Measurements from ENCODE around the gene NRG3.
A peak's percentile ranks its signal among the peaks of the same experiment; 100 is the strongest.

Gene NRG3

GRCh38 chr10:82420001-82420400 lies 545.0 kb downstream of the NRG3 start (continued):
- TF ChIP-seq SALL2 (tag by site-specific recombination; IDR thresholded peaks at IDR 0.05; ENCODE audit: borderline replicate concordance): no peak
- no peak for TF ChIP-seq ZNF169 (tag by site-specific recombination; IDR thresholded peaks at IDR 0.05)

- Histone ChIP-seq H3K9me3 (ENCODE audit: control insufficient read depth, insufficient read depth, low read depth, low read length) (no peaks in the 10 kb centered on the region), H3K4me1 (ENCODE audit: control insufficient read depth, insufficient read depth, low read length) (no peaks in the 10 kb centered on the region), H3K4me3 (ENCODE audit: low read depth, low read length) (no peak overlapping the region), H3K36me3 (ENCODE audit: control insufficient read depth in 2 of 2, insufficient read depth in 1 of 2, low read length in 2 of 2) (no peaks in the 10 kb centered on the region), H3K27ac (ENCODE audit: extremely low read depth, low read depth, low read length) (no peak overlapping the region)
- TF ChIP-seq ZNF571 (tag by site-specific recombination; IDR thresholded peaks at IDR 0.05): no peak
- TF ChIP-seq, protein P1, sequence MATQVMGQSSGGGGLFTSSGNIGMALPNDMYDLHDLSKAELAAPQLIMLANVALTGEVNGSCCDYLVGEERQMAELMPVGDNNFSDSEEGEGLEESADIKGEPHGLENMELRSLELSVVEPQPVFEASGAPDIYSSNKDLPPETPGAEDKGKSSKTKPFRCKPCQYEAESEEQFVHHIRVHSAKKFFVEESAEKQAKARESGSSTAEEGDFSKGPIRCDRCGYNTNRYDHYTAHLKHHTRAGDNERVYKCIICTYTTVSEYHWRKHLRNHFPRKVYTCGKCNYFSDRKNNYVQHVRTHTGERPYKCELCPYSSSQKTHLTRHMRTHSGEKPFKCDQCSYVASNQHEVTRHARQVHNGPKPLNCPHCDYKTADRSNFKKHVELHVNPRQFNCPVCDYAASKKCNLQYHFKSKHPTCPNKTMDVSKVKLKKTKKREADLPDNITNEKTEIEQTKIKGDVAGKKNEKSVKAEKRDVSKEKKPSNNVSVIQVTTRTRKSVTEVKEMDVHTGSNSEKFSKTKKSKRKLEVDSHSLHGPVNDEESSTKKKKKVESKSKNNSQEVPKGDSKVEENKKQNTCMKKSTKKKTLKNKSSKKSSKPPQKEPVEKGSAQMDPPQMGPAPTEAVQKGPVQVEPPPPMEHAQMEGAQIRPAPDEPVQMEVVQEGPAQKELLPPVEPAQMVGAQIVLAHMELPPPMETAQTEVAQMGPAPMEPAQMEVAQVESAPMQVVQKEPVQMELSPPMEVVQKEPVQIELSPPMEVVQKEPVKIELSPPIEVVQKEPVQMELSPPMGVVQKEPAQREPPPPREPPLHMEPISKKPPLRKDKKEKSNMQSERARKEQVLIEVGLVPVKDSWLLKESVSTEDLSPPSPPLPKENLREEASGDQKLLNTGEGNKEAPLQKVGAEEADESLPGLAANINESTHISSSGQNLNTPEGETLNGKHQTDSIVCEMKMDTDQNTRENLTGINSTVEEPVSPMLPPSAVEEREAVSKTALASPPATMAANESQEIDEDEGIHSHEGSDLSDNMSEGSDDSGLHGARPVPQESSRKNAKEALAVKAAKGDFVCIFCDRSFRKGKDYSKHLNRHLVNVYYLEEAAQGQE (tag by site-specific recombination; IDR thresholded peaks at IDR 0.05): no peak
- no peak for TF ChIP-seq ZNF341 (tag by site-specific recombination; IDR thresholded peaks at IDR 0.05; ENCODE audit: low read depth)
- peak; percentile 56 for TF ChIP-seq SETDB1 (IDR thresholded peaks at IDR 0.05; ENCODE audit: insufficient read length, low read length)
- TF ChIP-seq ZFHX2 (tag by site-specific recombination; conservative IDR thresholded peaks at IDR 0.05): no peak
- TF ChIP-seq, protein P2, sequence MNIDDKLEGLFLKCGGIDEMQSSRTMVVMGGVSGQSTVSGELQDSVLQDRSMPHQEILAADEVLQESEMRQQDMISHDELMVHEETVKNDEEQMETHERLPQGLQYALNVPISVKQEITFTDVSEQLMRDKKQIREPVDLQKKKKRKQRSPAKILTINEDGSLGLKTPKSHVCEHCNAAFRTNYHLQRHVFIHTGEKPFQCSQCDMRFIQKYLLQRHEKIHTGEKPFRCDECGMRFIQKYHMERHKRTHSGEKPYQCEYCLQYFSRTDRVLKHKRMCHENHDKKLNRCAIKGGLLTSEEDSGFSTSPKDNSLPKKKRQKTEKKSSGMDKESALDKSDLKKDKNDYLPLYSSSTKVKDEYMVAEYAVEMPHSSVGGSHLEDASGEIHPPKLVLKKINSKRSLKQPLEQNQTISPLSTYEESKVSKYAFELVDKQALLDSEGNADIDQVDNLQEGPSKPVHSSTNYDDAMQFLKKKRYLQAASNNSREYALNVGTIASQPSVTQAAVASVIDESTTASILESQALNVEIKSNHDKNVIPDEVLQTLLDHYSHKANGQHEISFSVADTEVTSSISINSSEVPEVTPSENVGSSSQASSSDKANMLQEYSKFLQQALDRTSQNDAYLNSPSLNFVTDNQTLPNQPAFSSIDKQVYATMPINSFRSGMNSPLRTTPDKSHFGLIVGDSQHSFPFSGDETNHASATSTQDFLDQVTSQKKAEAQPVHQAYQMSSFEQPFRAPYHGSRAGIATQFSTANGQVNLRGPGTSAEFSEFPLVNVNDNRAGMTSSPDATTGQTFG (tag by site-specific recombination; IDR thresholded peaks at IDR 0.05; ENCODE audit: borderline replicate concordance): no peak
- no peak for TF ChIP-seq ZFP3 (tag by site-specific recombination; IDR thresholded peaks at IDR 0.05; ENCODE audit: low read depth)
- POLR2A ChIA-PET: no interaction called here
- CTCF ChIA-PET: no interaction called here
Observed at GRCh38 chr10:82429302-82429701, 554.3 kb downstream of the NRG3 start.

DNA sequence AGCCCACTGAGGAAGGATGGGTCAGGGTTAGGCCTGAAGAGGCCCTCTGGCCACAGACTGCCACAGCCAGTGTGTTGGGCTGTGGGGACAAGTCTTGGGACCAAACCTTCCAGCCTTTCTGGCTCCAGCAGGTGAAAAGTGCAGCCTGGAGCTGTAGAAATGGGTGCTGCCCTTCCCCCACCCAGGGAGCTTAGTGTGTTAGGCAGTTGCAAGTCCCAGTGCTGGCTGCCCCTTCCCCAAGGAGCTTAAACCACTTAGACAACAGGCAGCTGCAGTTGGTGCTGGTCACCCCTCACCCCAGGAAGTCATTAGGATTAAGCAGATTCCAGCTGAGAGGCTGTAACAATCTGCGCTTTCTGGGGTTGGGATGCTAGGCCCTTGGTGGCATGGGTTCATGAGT lies 563.3 kb downstream of the NRG3 start:
- H3K4me1 ChIP-seq (ENCODE audit: control insufficient read depth, insufficient read depth, low read length): no peaks in the 10 kb centered on the region
- POLR2A ChIA-PET: no interaction called here
- no peaks in the 10 kb centered on the region for H3K36me3 ChIP-seq (ENCODE audit: control insufficient read depth in 2 of 2, insufficient read depth in 1 of 2, low read length in 2 of 2)
- CTCF ChIA-PET: interaction anchor here (0.5 kb wide), 1 partner anchor 1361 kb away, joined by 3 read pairs; no protein-coding TSS in a partner anchor
- TF ChIP-seq ZNF174 (tag by site-specific recombination; IDR thresholded peaks at IDR 0.05) (no peak), BCL11A (tag by site-specific recombination; IDR thresholded peaks at IDR 0.05; ENCODE audit: low read depth) (no peak)
- no peak overlapping the region for H3K27ac ChIP-seq (ENCODE audit: extremely low read depth, low read depth, low read length)
- no peak overlapping the region for H3K4me3 ChIP-seq (ENCODE audit: low read depth, low read length)
- no peaks in the 10 kb centered on the region for H3K9me3 ChIP-seq (ENCODE audit: control insufficient read depth, insufficient read depth, low read depth, low read length)

DNA sequence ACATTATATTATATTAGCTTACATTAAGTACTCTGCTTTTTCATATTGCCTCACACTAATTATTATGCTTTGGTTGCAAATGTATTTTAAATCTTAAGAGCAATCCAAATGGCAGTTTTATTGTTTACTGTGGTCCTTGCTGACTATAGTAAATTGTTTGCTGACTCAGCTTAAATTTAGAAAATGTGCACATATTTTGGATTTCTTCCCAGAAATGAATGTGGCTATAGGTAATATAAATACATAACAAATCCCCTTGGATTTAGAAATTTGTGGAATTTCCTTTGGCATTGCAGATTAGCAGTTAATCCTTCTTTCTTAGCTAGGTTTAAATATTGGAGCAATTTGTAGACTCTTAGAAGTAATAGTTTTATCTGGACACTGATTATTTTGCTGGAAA lies 565.8 kb downstream of the NRG3 start:
- Histone ChIP-seq H3K4me1 (ENCODE audit: control insufficient read depth, insufficient read depth, low read length) (no peaks in the 10 kb centered on the region), H3K4me3 (ENCODE audit: low read depth, low read length) (no peak overlapping the region), H3K9me3 (ENCODE audit: control insufficient read depth, insufficient read depth, low read depth, low read length) (no peaks in the 10 kb centered on the region), H3K27ac (ENCODE audit: extremely low read depth, low read depth, low read length) (no peak overlapping the region), H3K36me3 (ENCODE audit: control insufficient read depth in 2 of 2, insufficient read depth in 1 of 2, low read length in 2 of 2) (no peaks in the 10 kb centered on the region)
- ChIA-PET CTCF (interaction anchor here (0.6 kb wide), 1 partner anchor 246 kb away, joined by 3 read pairs; no protein-coding TSS in a partner anchor), POLR2A (no interaction called here)
- TF ChIP-seq MZF1 (tag by site-specific recombination; IDR thresholded peaks at IDR 0.05; ENCODE audit: borderline replicate concordance) (no peak), ZSCAN5A (tag by site-specific recombination; IDR thresholded peaks at IDR 0.05) (no peak), BCL11A (tag by site-specific recombination; IDR thresholded peaks at IDR 0.05; ENCODE audit: low read depth) (no peak), SALL2 (tag by site-specific recombination; IDR thresholded peaks at IDR 0.05; ENCODE audit: borderline replicate concordance) (no peak), ZSCAN30 (tag by site-specific recombination; IDR thresholded peaks at IDR 0.05) (no peak), SETDB1 (IDR thresholded peaks at IDR 0.05; ENCODE audit: insufficient read length, low read length) (no peak), ZNF660 (tag by site-specific recombination; IDR thresholded peaks at IDR 0.05) (no peak), ZNF202 (tag by site-specific recombination; IDR thresholded peaks at IDR 0.05; ENCODE audit: borderline replicate concordance) (no peak)
- TF ChIP-seq, protein P3, sequence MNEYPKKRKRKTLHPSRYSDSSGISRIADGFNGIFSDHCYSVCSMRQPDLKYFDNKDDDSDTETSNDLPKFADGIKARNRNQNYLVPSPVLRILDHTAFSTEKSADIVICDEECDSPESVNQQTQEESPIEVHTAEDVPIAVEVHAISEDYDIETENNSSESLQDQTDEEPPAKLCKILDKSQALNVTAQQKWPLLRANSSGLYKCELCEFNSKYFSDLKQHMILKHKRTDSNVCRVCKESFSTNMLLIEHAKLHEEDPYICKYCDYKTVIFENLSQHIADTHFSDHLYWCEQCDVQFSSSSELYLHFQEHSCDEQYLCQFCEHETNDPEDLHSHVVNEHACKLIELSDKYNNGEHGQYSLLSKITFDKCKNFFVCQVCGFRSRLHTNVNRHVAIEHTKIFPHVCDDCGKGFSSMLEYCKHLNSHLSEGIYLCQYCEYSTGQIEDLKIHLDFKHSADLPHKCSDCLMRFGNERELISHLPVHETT (tag by site-specific recombination; IDR thresholded peaks at IDR 0.05): no peak
- TF ChIP-seq, protein P2 (tag by site-specific recombination; IDR thresholded peaks at IDR 0.05; ENCODE audit: borderline replicate concordance): no peak

All from HEK293 (cell line).